Measurements from ENCODE around the gene ZDHHC3.

DNA sequence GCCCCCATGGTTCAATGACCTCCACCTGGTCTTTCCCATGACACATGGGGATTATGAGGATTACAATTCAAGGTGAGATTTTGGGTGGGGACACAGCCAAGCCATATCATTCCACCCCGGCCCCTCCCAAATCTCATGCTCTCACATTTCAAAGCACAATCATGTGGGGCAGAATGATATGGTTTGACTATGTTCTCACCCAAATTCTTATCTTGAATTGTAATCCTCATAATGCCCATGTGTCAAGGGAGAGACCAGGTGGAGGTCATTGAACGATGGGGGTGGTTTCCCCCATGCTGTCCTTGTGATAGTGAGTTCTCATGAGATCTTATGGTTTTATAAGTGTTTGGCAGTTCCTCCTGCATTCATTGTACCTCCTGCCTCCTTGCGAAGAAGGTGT is 47.7 kb upstream of the ZDHHC3 start:
- TF ChIP-seq, protein P1, sequence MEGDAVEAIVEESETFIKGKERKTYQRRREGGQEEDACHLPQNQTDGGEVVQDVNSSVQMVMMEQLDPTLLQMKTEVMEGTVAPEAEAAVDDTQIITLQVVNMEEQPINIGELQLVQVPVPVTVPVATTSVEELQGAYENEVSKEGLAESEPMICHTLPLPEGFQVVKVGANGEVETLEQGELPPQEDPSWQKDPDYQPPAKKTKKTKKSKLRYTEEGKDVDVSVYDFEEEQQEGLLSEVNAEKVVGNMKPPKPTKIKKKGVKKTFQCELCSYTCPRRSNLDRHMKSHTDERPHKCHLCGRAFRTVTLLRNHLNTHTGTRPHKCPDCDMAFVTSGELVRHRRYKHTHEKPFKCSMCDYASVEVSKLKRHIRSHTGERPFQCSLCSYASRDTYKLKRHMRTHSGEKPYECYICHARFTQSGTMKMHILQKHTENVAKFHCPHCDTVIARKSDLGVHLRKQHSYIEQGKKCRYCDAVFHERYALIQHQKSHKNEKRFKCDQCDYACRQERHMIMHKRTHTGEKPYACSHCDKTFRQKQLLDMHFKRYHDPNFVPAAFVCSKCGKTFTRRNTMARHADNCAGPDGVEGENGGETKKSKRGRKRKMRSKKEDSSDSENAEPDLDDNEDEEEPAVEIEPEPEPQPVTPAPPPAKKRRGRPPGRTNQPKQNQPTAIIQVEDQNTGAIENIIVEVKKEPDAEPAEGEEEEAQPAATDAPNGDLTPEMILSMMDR (IDR thresholded peaks at IDR 0.05) = no peak
- no peak for TF ChIP-seq POLR2A (IDR thresholded peaks at IDR 0.05)

All from adrenal gland (tissue), 5 donors.